HG02678 (cell line): ENCODE data around the gene ST3GAL5.
A peak's percentile ranks its signal among the peaks of the same experiment; 100 is the strongest.

Source experiments
- ATAC-seq: cut with Tn5 transposase; IDR thresholded peaks from one replicate; pipeline ENCODE4 v1.9.1; 2021; ENCODE audit warnings: mild to moderate bottlenecking, moderate library complexity; ENCODE audit not compliant: unreplicated experiment

ST3GAL5 gene

DNA sequence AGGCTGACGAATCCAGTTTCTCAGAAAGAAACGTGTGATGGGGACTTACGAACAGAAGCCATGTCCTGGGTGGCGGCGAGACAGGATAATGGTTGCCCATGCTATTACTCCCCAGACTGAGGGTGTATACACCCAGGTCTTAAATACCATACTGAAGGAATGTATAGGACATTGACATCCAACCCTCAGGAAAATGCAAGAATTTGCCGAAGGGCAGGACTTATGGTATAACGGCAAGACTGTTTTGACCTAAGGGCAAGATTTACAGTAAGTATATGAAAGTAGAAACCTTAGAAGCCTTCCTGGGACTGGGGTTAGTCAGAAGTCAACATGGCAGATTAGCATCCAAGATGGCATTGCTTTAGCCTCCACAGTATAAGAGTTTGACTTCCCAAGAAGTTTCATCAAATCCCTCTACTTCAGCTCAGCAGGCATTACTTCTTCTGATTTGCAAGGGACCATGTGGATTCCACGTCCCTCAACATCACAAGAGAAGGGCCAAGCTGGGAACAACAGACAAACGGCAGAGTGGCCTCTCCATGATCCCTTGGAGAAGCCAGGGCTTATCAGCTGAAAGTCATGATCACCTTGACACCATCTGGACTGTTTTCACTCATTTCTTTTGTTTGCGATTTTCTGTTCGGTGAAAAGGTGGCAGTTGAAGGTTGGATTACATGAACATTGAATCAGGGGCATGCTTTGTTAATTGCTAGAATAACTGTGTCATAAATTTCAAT, 21.1 kb downstream of the ST3GAL5 start:
- ATAC-seq: no peak

GRCh38 chr2:85867121-85867520, 21.7 kb downstream of the ST3GAL5 start:
- ATAC-seq: no peak

DNA sequence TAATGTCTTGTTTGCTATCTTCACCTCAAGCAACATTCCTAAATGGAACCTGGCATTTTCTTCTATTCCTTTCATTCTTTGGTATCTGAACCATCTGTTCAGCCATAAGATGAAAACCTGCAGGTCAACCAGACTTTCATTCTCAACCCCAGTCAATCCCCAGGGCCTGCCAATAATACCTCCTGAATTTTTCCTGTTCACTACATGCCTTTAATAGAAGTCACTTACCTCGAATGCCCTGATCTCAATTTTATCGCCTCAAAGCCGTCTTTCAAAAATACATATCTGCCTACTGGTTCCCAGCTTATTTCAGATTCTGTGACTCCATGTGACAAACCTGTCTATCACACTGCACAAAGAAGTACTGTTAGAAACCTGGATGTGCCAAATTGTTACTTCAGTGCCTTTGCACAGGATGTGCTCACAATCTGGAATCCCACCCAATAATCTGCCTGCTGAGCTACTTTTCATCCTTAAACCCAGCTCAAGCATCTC, 22.6 kb downstream of the ST3GAL5 start:
- ATAC-seq: no peak

DNA sequence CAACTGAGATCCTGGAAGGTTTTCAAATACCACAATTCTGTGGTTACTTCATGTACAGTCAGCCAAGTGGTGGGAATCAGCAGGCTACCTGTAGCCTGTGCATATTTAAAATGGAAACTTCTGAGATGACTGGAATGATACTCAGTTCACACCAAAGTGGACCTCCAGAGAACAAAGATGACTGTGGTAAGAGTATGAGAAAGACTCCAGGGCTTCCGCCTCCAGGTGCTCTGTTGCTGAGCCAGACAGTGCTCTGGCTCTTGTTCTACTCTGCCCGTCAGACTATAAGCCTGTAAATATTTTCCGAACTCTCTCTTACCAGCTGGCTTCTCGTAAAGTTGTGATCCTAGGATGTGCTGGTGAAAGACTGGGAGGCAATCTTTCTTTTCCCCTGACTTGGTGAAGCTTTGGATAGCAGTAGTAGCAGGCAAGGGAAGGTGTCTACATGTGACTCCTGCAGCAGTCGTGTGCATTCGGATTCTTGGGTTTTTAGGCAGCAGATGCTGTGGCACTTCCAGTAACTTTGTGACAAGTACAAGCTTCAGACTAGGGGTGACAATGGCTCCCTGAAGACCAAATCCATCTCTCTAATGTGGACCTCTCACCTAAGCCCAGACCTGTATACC, 23.1 kb downstream of the ST3GAL5 start:
- peak; percentile 75 for ATAC-seq

DNA sequence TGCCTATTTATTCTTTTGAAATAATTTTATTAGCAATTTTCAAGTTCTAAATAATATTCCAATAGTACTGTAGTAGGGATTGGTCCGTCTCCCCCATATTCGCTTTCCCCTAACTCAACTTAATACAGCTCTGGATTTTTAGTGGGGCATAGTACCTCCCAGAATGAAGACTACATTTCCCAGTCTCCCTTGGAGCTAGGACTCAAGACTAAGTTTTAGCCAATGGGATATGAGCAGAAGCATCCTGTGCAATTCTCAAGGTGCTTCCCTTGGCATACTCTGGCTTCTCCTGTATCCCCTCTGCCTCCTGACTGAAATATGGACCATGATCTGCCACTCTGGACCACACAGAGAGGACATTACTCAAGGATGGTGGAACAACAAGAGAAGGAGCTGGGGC, 24.1 kb downstream of the ST3GAL5 start:
- no peak for ATAC-seq

GRCh38 chr2:85862426-85862825, 26.4 kb downstream of the ST3GAL5 start:
- no peak for ATAC-seq

DNA sequence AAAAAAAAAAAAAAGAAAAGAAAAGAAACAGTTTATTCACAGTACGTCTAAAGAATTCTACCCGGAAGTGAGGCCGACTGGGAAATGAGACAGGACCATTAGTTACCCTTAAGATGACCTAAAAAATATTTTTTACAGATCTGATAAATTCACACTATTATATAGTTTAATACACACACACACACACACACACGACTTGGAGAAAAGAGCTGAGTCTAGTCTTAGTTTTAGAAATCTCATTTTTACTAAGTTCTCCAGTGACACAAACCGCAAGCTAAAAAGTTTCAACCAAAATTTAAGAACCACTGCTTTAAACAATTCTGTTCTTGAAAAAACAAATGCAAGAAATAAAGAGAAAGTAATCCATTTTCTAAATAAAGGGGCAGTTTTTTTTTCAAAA, 27.1 kb downstream of the ST3GAL5 start:
- no peak for ATAC-seq

DNA sequence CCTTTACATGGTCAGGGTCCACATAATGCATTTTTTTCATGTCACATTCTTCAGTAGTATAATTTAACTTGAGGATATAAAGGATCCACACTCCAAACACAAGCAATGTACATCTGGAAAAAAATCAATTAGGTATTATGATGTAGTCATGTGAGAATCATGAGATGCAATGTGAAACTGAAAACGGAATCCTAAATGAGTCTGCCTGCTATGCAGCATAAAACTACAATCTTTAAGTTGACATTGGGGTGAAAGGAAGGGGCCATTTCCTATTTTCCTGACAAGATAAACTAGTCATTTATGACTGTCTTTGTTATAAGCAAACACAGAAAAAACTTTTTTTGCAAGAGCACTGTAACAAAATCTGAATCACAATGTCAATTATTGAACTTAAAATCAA, 27.6 kb downstream of the ST3GAL5 start:
- ATAC-seq: peak; percentile 56

DNA sequence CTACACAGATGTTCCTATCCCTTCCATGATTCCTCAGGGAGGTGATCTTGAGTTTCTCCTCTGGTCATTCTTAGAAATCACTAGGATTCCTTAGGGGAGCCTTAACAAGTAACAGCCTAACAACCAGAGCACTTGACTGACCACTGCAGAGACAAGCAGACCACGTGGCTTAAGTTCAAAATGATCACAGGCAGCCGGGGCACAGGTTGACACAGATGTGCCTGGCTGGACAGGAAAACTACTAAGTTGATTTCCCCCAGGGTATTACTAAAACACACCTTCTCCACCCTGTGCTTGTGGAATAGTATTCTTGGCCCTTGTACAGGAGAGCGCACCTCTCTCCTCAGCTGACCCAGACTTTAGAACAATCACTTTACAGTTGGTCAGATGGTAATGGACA, 29.9 kb downstream of the ST3GAL5 start:
- no peak for ATAC-seq

GRCh38 chr2:85854897-85855296, 33.9 kb downstream of the ST3GAL5 start:
- ATAC-seq: no peak

- peak; percentile 17 for ATAC-seq
Observed at GRCh38 chr2:85854166-85854509, 34.7 kb downstream of the ST3GAL5 start.

GRCh38 chr2:85853499-85854165, 35.2 kb downstream of the ST3GAL5 start:
- peak; percentile 57 for ATAC-seq

- ATAC-seq: peak; percentile 79
Observed at GRCh38 chr2:85852937-85853498, 35.8 kb downstream of the ST3GAL5 start.

DNA sequence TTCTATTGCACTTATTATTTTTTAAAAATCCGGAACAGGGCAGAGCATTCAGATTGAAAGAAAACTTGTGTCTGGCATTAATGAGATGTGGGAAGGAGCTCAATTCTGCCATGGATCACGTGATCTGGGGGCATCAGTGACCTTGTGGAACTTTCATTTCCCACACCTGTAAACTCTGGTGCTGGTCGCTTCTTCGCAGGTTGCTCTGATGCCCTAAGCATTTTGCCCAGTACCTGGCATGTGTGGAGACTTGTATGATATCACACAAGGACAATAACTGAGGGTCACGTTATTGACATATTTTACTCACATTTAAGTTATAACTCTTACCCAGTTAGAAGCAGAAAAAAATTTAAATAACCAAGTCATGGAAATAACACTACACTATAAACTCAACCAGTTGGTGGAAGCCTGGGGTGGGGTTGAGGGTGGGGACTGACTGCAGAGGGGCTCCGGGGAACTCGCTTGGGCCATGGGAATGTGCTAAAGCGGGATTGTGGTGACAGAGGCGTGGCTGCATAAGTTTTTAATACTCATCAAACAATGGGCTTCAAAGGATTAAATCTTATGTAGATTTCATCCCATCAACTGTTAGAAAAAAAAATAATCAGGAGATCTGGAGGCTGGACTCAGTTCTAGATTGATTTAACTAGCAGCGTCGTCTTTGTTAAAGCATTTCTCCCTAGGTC, 36.5 kb downstream of the ST3GAL5 start:
- no peak for ATAC-seq

DNA sequence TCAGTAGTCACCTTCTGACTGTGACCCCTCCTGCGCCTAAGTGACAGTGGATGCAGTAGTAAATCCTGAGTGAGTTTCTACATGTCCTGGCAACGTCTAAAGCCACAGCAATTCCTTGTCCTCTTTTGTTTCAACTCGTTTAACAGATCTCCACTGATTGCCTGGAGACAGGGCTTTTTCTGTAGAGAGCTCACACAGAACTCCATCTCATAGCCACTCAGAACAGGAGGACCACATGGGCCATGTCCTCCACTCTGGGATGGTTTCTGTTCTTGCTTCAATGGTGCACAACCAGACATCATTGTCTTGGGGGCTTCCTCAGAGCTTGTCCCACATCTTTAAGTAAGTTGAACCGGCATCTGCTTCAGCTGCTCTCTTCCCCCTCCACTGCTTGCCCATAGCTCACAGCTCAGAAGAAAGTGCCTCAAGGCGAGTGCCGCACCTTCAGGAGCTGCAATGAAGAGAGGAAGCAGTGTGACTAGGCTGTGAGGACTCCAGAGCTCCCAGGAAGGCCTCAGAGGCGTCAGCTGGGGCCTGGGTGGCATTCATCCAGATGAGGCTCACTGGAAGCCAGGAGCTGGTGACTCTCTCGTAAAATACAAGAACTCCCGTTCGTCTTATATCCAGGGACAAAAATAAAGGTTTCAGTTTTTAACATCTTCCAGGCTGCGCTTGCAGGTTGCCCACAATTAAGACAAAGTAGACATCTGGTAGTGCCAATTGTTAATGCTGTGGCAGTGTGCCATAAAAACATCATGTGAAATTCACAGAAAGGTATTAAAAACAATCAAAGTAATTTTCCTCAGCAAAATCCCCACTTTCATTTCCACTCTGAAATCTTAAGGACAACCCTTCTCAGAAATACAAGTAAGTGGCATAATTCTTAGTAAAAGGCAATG, 37.3 kb downstream of the ST3GAL5 start:
- no peak for ATAC-seq

GRCh38 chr2:85850451-85850850, 38.3 kb downstream of the ST3GAL5 start:
- ATAC-seq: no peak

DNA sequence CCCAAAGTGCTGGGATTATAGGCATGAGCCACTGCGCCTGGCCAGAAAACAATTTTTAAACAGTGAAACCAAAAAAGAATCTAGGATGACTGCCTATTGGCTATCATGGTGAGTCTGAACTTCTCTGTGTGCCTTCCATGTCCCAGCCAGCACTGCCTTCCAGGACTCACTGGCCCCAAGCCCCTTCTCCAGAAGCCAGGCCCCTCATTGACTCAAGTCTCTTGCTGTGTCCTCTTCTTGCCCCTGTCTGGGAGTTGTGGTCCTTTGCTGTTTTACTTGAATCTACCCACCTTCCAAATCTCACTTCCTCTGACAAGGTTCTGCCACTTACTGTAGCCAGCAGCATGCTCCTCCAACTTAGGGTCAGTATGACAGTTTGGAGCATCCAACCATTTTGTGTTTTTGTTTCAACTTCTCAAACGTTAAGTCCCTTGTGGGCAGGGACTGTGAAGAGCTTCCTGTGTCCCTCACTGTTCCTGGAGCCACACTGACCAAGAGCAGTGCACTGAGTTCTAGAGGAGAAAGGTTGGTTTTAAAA, 41.7 kb downstream of the ST3GAL5 start:
- no peak for ATAC-seq

GRCh38 chr2:85846411-85846810, 42.4 kb downstream of the ST3GAL5 start:
- ATAC-seq: no peak

DNA sequence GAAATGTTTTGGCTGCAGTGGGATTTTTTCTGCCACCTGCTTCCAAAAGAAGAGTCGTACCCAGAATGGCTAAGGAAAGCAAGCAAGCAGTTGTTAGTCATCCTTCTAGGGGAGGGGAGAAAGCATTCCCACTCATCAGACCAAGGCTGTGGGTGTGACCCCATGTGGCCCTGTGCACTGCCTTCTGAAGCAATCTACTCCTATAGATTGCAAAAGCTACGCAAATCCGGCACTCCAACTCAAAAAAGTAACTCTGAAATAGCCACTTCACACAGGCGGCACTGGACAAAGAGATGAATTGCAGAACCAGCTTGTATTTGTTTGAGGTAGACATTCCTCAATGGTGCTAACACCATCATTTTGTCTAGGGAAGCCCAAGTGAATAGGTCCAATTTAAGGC, 44.3 kb downstream of the ST3GAL5 start:
- no peak for ATAC-seq

- ATAC-seq: no peak
Observed at GRCh38 chr2:85843543-85843942, 45.2 kb downstream of the ST3GAL5 start.
